Fibroblast of lung (primary cell): ENCODE data around the gene TBX1. TPM values are rescaled to one million over a fixed set of nuclear protein-coding genes. Genes with fewer than 3 reads are reported as not detected.

Experiments
- DNase-seq, 2 donors: peaks; one replicate each; pipeline versions ENCODE4 v3.0.0 to v3.0.0-alpha.2; 2010; ENCODE audit warnings: low read depth in 2 of 2
- H2AFZ ChIP-seq: 2 replicates; pipeline ENCODE4 v1.5.1; 2012; ENCODE audit warnings: low read length, control low read depth, inconsistent platforms
- H3K27ac ChIP-seq: 2 replicates; pipeline ENCODE4 v1.5.1; 2011; ENCODE audit warnings: low read length, control low read depth; ENCODE audit not compliant: insufficient read depth
- H3K27me3 ChIP-seq: 2 replicates; pipeline ENCODE4 v1.5.1; 2011; ENCODE audit warnings: mild to moderate bottlenecking, low read length; ENCODE audit not compliant: control insufficient read depth, insufficient read depth
- H3K36me3 ChIP-seq: 2 replicates; pipeline ENCODE4 v1.5.1; 2011; ENCODE audit warnings: low read length; ENCODE audit not compliant: control insufficient read depth, insufficient read depth
- H3K4me1 ChIP-seq: 2 replicates; pipeline ENCODE4 v1.5.1; 2011; ENCODE audit warnings: low read length; ENCODE audit not compliant: control insufficient read depth, insufficient read depth; ENCODE audit errors: extremely low read depth
- H3K4me2 ChIP-seq: 2 replicates; pipeline ENCODE4 v1.5.1; 2011; ENCODE audit warnings: low read length, control low read depth; ENCODE audit not compliant: insufficient read depth; ENCODE audit errors: extremely low read depth
- H3K4me3 ChIP-seq, 4 experiments: fragments of 200-600 bp in 1 of 4; sonication (generic) in 1 of 4; replicated peaks in 1 of 4; 2 replicates each; pipeline ENCODE4 v1.5.1; 2011 to 2016; ENCODE audit warnings: low read length in 4 of 4, low read depth in 3 of 4, mild to moderate bottlenecking in 3 of 4, control low read depth in 2 of 4, inconsistent platforms in 1 of 4, mixed read lengths in 1 of 4; ENCODE audit not compliant: insufficient read depth in 1 of 4; ENCODE audit errors: control extremely low read depth in 1 of 4
- H3K79me2 ChIP-seq: 2 replicates; pipeline ENCODE4 v1.5.1; 2012; ENCODE audit warnings: mild to moderate bottlenecking, low read length, inconsistent platforms; ENCODE audit not compliant: control insufficient read depth, insufficient read depth
- H3K9ac ChIP-seq: 2 replicates; pipeline ENCODE4 v1.5.1; 2011; ENCODE audit warnings: mild to moderate bottlenecking, low read length, control low read depth; ENCODE audit not compliant: insufficient read depth
- H3K9me3 ChIP-seq: 2 replicates; pipeline ENCODE4 v1.5.1; 2012; ENCODE audit warnings: low read depth, low read length; ENCODE audit not compliant: control insufficient read depth, insufficient read depth
- H4K20me1 ChIP-seq: 2 replicates; pipeline ENCODE4 v1.5.1; 2011; ENCODE audit warnings: low read length; ENCODE audit not compliant: control insufficient read depth, insufficient read depth; ENCODE audit errors: extremely low read depth
- CTCF ChIP-seq, 2 donors: IDR thresholded peaks in 1 of 2; conservative IDR thresholded peaks in 1 of 2; 1 replicate in 1 of 2; 2 replicates in 1 of 2; pipeline ENCODE4 v1.5.1; 2011 to 2012; ENCODE audit warnings: low read length in 2 of 2, control low read depth in 1 of 2, inconsistent platforms in 1 of 2, low read depth in 1 of 2, mild to moderate bottlenecking in 1 of 2
- EZH2 ChIP-seq: IDR thresholded peaks from 2 replicates; pipeline ENCODE4 v1.5.1; 2012; ENCODE audit warnings: low read length, control low read depth, mild to moderate bottlenecking; ENCODE audit errors: missing control alignments
- polyA plus RNA-seq, 2 donors: library from polyadenylated mRNA; depleted of rRNA in 1 of 2; stranded (reverse) in 1 of 2; unstranded in 1 of 2; fragments of >200 nt; gene quantifications; 2 replicates each; pipeline ENCODE4 v1.2.1, GENCODE V29; 2011 to 2012; ENCODE audit warnings: missing spikeins in 1 of 2
- total RNA-seq: library from RNA; depleted of rRNA; stranded (reverse); fragments of >200 nt; gene quantifications from 2 replicates; pipeline ENCODE4 v1.2.1, GENCODE V29; 2014

Gene TBX1
- total and polyA plus RNA-seq, 2 donors (not counting 1 experiment from before 2014, with no cell fraction given) = not detected

DNA sequence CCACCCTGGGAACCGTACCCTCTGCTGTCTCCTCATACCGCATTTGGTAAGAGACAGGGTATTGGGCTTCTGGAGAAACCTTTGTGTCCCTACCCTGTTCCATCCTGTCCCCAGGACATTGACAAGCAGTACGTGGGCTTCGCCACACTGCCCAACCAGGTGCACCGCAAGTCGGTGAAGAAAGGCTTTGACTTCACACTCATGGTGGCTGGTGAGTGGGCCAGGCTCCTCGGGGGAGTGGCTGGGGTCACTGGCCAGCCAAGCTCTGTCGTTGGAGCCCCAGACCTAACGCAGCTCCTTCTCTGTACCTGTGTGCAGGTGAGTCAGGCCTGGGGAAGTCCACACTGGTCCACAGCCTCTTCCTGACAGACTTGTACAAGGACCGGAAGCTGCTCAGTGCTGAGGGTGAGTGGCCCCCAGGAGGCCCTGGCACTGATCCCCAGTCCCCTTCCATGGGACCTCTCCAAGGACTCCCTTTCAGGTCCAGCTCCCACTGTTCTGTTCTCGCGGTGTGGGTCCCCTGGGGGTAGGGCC is 41.0 kb upstream of the TBX1 start:
- no peaks in the 10 kb centered on the region for H3K9me3 ChIP-seq
- no peak overlapping the region for H2AFZ ChIP-seq
- H3K4me3 ChIP-seq = peak overlapping the region in 1 of 4 experiments; percentile 65
- no peaks in the 10 kb centered on the region for H3K79me2 ChIP-seq
- no peak overlapping the region for H3K9ac ChIP-seq
- no peaks in the 10 kb centered on the region for H3K27me3 ChIP-seq
- no peak overlapping the region for H3K4me2 ChIP-seq
- peaks cover 3% of the 10 kb centered on the region for H3K4me1 ChIP-seq
- no peak overlapping the region for H3K27ac ChIP-seq
- H3K36me3 ChIP-seq = no peaks in the 10 kb centered on the region
- H4K20me1 ChIP-seq = no peaks in the 10 kb centered on the region
- DNase-seq = no peak
- TF ChIP-seq CTCF (conservative IDR thresholded peaks at IDR 0.05 in 1 of 2, IDR thresholded peaks at IDR 0.05 in 1 of 2; ENCODE audit: low read depth in 1 of 2, low read length in 2 of 2) (no peak), EZH2 (no peak)

- Histone ChIP-seq H3K4me1 (peaks cover 3% of the 10 kb centered on the region), H3K4me2 (no peak overlapping the region), H3K27me3 (no peaks in the 10 kb centered on the region), H3K36me3 (no peaks in the 10 kb centered on the region), H4K20me1 (no peaks in the 10 kb centered on the region), H2AFZ (no peak overlapping the region), H3K9me3 (no peaks in the 10 kb centered on the region), H3K79me2 (no peaks in the 10 kb centered on the region), H3K9ac (no peak overlapping the region), H3K27ac (no peak overlapping the region), H3K4me3 (no peak overlapping the region)
- no peak for TF ChIP-seq CTCF (conservative IDR thresholded peaks at IDR 0.05 in 1 of 2, IDR thresholded peaks at IDR 0.05 in 1 of 2; ENCODE audit: low read depth in 1 of 2, low read length in 2 of 2)
- TF ChIP-seq EZH2 = no peak
- no peak for DNase-seq
These were observed 40.3 kb upstream of the TBX1 start for GRCh38 chr22:19720150-19720827.

- no peak overlapping the region for H2AFZ ChIP-seq
- H3K79me2 ChIP-seq = no peaks in the 10 kb centered on the region
- H3K4me2 ChIP-seq = no peak overlapping the region
- no peaks in the 10 kb centered on the region for H3K9me3 ChIP-seq
- H4K20me1 ChIP-seq = no peaks in the 10 kb centered on the region
- H3K36me3 ChIP-seq = no peaks in the 10 kb centered on the region
- TF ChIP-seq CTCF (conservative IDR thresholded peaks at IDR 0.05 in 1 of 2, IDR thresholded peaks at IDR 0.05 in 1 of 2; ENCODE audit: low read depth in 1 of 2, low read length in 2 of 2) = no peak
- no peak for TF ChIP-seq EZH2
- peaks cover 3% of the 10 kb centered on the region for H3K4me1 ChIP-seq
- DNase-seq = no peak
- H3K9ac ChIP-seq = no peak overlapping the region
- no peaks in the 10 kb centered on the region for H3K27me3 ChIP-seq
- H3K27ac ChIP-seq = no peak overlapping the region
- H3K4me3 ChIP-seq = no peak overlapping the region
These were observed 39.6 kb upstream of the TBX1 start for GRCh38 chr22:19720999-19721329.
